Heart left ventricle (tissue), 16 donors: ENCODE results near the gene DNAH17. TPM values are rescaled to one million over a fixed set of nuclear protein-coding genes. Genes with fewer than 3 reads are reported as not detected.

Experiments used
- ATAC-seq, 4 donors: fragments of 200-7000 bp; cut with Tn5 transposase; one replicate each; pipeline ENCODE4 v1.9.1; 2020 to 2022; ENCODE audit warnings: moderate library complexity in 4 of 4, mild to moderate bottlenecking in 3 of 4, moderate number of reproducible peaks in 1 of 4
- DNase-seq, 5 donors: peaks; one replicate each; pipeline ENCODE4 v3.0.0-alpha.2; 2020
- H3K27ac ChIP-seq, 12 donors: fragments of 200-600 bp; sonication (generic) in 4 of 12; one replicate each; pipeline versions ENCODE4 v1.5.0 to v1.8.0; 2016 to 2022; ENCODE audit warnings: mild to moderate bottlenecking in 2 of 12
- H3K27me3 ChIP-seq, 9 donors: fragments of 200-600 bp; sonication (generic) in 2 of 9; one replicate each; pipeline versions ENCODE4 v1.5.1 to v1.8.0; 2016 to 2022; ENCODE audit warnings: mild to moderate bottlenecking in 3 of 9
- H3K36me3 ChIP-seq, 9 donors: fragments of 200-600 bp; sonication (generic) in 2 of 9; one replicate each; pipeline versions ENCODE4 v1.5.0 to v1.8.0; 2018 to 2022; ENCODE audit warnings: mild to moderate bottlenecking in 2 of 9
- H3K4me1 ChIP-seq, 12 donors: fragments of 200-600 bp; sonication (generic) in 4 of 12; one replicate each; pipeline versions ENCODE4 v1.5.0 to v1.8.0; 2016 to 2022; ENCODE audit warnings: mild to moderate bottlenecking in 3 of 12
- H3K4me3 ChIP-seq, 12 donors: fragments of 200-600 bp; sonication (generic) in 4 of 12; one replicate each; pipeline versions ENCODE4 v1.5.0 to v1.8.0; 2017 to 2022; ENCODE audit warnings: mild to moderate bottlenecking in 9 of 12, moderate library complexity in 4 of 12
- H3K9me3 ChIP-seq, 12 donors: fragments of 200-600 bp; sonication (generic) in 4 of 12; one replicate each; pipeline versions ENCODE4 v1.5.0 to v1.8.0; 2016 to 2022; ENCODE audit warnings: mild to moderate bottlenecking in 1 of 12
- POLR2A ChIP-seq, 2 donors: fragments of 450-650 bp; IDR thresholded peaks; one replicate each; pipeline ENCODE4 v1.6.1; 2017; ENCODE audit warnings: antibody characterized with exemption in 2 of 2, mild to moderate bottlenecking in 2 of 2, moderate library complexity in 2 of 2
- WGBS, 4 donors: extraction: QIAGEN DNeasy Blood & Tissue Kit in 2 of 4; methylation state at CpG; one replicate each; pipeline versions ENCODE4 v1.1.5 to v1.1.7; 2013 to 2018; 5-methylcytosine and 5-hydroxymethylcytosine counted together
- intact Hi-C, 10 donors: fragments of 100-400 bp; cut with DNase I; formaldehyde crosslinking; loops; one replicate each; pipeline versions ENCODE4 v1.11.1 to v1.14.2; 2022
- polyA plus RNA-seq, 2 donors: library from polyadenylated mRNA; stranded (reverse); fragments of 200-250 nt; gene quantifications; one replicate each; pipeline ENCODE4 v1.2.3, GENCODE V29; 2013
- total RNA-seq, 9 donors: library from RNA; depleted of rRNA in 2 of 9; stranded (reverse); fragments of >200 nt in 2 of 9; fragmentation: NEBNext Ultra II Directional in 3 of 9; extraction: Animal tissue kit (Norgen Biotek cat#: 25700) in 3 of 9; gene quantifications; one replicate each; pipeline versions ENCODE4 v1.1.0 to v1.2.4, GENCODE V29; 2016 to 2023
- TF ChIP-seq, protein P1 (sequence below), 12 donors: fragments of 200-600 bp; sonication (generic) in 4 of 12; IDR thresholded peaks; one replicate each; pipeline versions ENCODE4 v1.5.0 to v1.8.0; 2018 to 2022; ENCODE audit warnings: antibody characterized with exemption in 12 of 12, mild to moderate bottlenecking in 5 of 12
- donor health status: ischemic (EF 13 %, LVEDD 7.1; RV severe dilation, severe dysfunction).
- donor health status: healthy with polysubstance abuse.
- donor health status: DM: no; HTN: yes; CAD: no.
- donor health status: DM: no; HTN: no; CAD: no.
- donor health status: ischemic (EF 25% LVEDD 6.9; RV normal size, moderate dysfunction).
- donor health status: ischemic (EF 25% LVEDD 5.7; RV mildly dilated, moderate dysfunction).
- donor health status: healthy.
- donor health status: DM: yes; HTN: yes; CAD: no.
- donor health status: ischemic (EF 35%, LVEDD 5.7; RV mildly dilated, moderate dysfunction).
- donor health status: nonischemic (EF 11% LVEDD 7.7; RV severe dilation, severe dysfunction).
- donor health status: DM: yes; HTN: yes; CAD: no.
- donor health status: PGD.
- donor health status: ischemic (EF 29% LVEDD 5.4; RV normal size, mild dysfunction).
- donor health status: nonischemic (EF 23%, LVEDD 6.1; RV moderate dilation, normal function).

DNAH17 gene
- total and polyA plus RNA-seq, 11 donors = 0.02 to 0.63 (median 0.17) TPM; not detected in 4

DNA sequence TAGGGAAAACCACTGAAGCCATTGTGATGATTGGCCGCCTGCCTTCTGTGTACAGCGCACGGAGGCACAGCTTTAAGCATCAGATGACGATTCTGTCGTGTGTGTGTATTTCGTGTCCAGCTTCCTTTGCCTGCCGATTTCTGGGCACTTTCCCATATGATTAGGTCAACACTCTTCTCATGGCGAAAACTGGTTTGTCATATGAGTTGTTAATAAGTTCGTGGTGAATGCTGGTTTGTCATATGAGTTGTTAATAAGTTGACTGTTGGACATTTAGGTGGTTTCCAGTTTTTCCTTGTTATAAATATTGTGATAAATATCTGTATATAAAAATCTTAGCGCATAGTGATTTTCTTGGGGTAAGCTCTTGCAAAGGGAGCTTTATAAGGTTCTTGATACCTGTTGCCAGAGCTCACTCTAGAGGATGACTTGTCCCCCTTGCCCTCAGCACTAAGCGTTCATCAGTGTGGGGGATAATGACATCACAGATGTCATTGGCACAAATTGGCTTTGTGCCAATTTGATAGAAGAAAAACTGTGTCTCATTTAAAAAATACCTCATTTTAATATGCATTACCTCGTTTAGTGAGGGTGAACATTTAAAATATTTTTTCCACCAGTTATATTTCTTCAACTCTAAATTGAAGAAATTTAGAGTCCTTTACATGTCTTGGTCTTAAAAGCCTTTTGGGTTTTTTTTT, 158.7 kb downstream of the DNAH17 start:
- Histone ChIP-seq H3K9me3 (no peaks in the 10 kb centered on the region), H3K4me1 (peaks cover 7 to 90% (median 63%) of the 10 kb centered on the region in 12 donors), H3K27ac (peak overlapping the region in 6 of 12 donors; percentile 24 to 98 (median 80)), H3K4me3 (no peak overlapping the region), H3K27me3 (no peaks in the 10 kb centered on the region), H3K36me3 (peaks cover 0 to 51% (median 30%) of the 10 kb centered on the region in 9 donors)
- no peak for TF ChIP-seq POLR2A (IDR thresholded peaks at IDR 0.05)
- TF ChIP-seq, protein P1, sequence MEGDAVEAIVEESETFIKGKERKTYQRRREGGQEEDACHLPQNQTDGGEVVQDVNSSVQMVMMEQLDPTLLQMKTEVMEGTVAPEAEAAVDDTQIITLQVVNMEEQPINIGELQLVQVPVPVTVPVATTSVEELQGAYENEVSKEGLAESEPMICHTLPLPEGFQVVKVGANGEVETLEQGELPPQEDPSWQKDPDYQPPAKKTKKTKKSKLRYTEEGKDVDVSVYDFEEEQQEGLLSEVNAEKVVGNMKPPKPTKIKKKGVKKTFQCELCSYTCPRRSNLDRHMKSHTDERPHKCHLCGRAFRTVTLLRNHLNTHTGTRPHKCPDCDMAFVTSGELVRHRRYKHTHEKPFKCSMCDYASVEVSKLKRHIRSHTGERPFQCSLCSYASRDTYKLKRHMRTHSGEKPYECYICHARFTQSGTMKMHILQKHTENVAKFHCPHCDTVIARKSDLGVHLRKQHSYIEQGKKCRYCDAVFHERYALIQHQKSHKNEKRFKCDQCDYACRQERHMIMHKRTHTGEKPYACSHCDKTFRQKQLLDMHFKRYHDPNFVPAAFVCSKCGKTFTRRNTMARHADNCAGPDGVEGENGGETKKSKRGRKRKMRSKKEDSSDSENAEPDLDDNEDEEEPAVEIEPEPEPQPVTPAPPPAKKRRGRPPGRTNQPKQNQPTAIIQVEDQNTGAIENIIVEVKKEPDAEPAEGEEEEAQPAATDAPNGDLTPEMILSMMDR (IDR thresholded peaks at IDR 0.05) = no peak
- WGBS, 4 donors = 76 to 78% (median 77%) methylated on average over 12 of the region's 12 CpGs
- ATAC-seq (no peak), DNase-seq (no peak)
- intact Hi-C loops = loop anchor here in 3 of 10 donors (5.0 kb wide), 1 partner anchor 36 kb away; no protein-coding TSS in a partner anchor

DNA sequence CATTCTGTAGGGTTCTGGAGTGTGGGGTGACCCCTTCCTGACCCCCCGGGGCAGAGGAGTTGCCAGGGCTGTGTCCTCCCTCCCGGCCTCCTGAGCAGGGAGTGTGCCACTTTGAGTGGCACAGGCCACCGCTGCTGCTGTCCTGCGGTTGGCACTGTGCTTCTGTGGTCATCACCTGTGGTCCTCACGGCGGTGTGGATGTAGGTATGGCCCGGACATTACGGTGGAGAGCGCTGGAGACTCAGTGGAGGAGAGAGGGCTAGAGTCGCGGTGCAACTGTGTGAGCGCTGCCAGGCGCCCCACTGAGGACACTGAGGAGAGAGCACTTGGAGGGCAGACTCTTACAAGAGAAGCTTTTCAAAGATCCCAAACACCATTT, 159.7 kb downstream of the DNAH17 start:
- H3K4me3 ChIP-seq = peak overlapping the region in 1 of 12 donors; percentile 38
- H3K9me3 ChIP-seq = no peaks in the 10 kb centered on the region
- no peaks in the 10 kb centered on the region for H3K27me3 ChIP-seq
- peaks cover 7 to 98% (median 72%) of the 10 kb centered on the region in 12 donors for H3K4me1 ChIP-seq
- TF ChIP-seq, protein P1 (IDR thresholded peaks at IDR 0.05) = no peak
- peak overlapping the region; percentile 73 to 98 (median 84) for H3K27ac ChIP-seq
- DNase-seq (no peak), ATAC-seq (no peak)
- intact Hi-C loops = loop anchor here in 3 of 10 donors (5.0 kb wide), 1 partner anchor 35 kb away; no protein-coding TSS in a partner anchor
- 88 to 92% (median 91%) methylated on average over 11 to 13 of the region's 13 CpGs for WGBS, 4 donors
- peaks cover 0 to 43% (median 24%) of the 10 kb centered on the region in 9 donors for H3K36me3 ChIP-seq

DNA sequence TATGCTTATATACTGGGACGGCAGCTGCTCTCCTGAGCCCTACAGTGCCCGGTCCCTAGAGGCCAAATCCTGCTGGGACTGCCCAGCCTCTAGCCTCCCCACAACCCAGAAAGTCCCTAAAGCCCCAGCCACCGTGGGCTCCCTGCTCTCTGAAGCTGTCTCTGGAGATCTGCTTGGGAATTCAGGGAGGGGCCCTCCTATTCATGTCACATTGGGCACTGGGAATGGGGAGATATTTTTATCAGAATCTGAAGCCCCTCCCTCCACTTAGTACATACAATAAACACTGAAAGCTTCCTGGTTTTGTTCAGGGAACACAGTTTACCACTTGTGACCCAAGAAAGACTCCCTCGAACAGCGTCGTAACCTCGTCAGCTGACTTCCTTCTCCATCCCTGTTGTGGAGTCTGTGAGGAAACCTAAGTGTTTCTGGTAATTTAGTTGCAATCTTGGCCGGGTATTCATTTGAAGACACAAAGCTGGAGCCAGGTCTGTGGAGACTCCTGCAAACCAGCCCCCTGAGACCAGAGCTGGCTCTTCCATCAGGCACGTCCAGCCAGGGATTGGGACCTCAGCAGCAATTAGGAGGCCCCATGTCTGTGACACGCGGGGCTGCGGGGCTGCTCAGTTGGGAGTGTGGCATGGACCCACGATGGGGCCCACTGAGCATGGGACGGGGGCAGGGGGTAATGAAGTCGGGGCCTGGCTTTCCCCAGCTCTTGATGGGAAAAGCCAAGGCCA, 160.2 kb downstream of the DNAH17 start:
- peak overlapping the region in 1 of 12 donors; percentile 38 for H3K4me3 ChIP-seq
- intact Hi-C loops = loop anchor here in 3 of 10 donors (5.0 kb wide), 1 partner anchor 35 kb away; no protein-coding TSS in a partner anchor
- H3K27ac ChIP-seq = peak overlapping the region; percentile 73 to 98 (median 86)
- TF ChIP-seq, protein P1 (IDR thresholded peaks at IDR 0.05) = no peak
- peak in 1 of 2 donors; percentile 46 for TF ChIP-seq POLR2A (IDR thresholded peaks at IDR 0.05)
- H3K27me3 ChIP-seq = no peaks in the 10 kb centered on the region
- H3K9me3 ChIP-seq = no peaks in the 10 kb centered on the region
- 40 to 54% (median 45%) methylated on average over 11 to 15 of the region's 15 CpGs for WGBS, 4 donors
- peaks cover 7 to 99% (median 76%) of the 10 kb centered on the region in 12 donors for H3K4me1 ChIP-seq
- DNase-seq (peak in 3 of 5 donors; percentile 55 to 62 (median 56)), ATAC-seq (peak; percentile 39 to 82 (median 64))
- peaks cover 0 to 37% (median 22%) of the 10 kb centered on the region in 9 donors for H3K36me3 ChIP-seq
